HG03135 (cell line): Measurements from ENCODE around the gene MERTK.
"Not testable (repeated sequence)": the region's sequence is repeated elsewhere in the genome, so short reads cannot be mapped to it uniquely, and the experiment has no call there.

ENCODE experiments used
- ATAC-seq: cut with Tn5 transposase; IDR thresholded peaks from one replicate; pipeline ENCODE4 v1.9.1; 2021; ENCODE audit warnings: mild to moderate bottlenecking, moderate library complexity; ENCODE audit not compliant: unreplicated experiment

Gene MERTK

DNA sequence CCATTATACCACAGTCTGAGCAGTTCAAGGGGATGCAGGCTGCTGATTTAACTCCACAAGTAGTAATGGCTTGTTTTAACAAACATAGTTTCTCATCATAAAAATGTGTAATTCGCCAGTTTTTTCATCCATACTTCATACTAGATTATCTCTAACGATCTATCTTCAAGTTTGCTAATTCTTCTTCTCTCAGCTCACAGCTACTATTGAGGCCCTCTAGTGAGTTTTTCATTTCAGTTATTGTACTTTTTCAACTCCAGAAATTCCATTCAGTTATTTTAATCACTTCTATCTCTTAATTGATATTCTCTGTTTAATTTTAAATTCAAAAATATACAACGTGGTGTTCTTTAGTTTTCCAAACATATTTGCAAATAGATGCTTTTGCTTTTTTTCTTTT is 136.5 kb downstream of the MERTK start:
- no peak for ATAC-seq

DNA sequence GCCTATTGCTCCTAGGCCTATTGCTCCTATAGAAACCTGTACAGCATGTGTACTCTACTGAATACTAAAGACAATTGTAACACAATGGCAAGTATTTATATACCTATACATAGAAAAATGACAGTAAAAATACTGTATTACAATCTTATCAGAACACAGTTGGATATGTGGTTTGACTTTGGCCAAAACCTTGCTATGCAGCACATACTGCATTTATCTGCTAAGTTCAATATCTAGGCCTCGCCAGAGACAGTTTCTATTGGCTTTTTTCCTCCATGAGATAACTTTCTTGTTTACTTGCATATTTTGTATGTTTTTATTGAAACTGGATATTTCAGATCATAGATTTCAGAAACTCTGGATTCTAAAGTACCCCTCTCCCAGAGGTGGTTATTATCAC is 137.4 kb downstream of the MERTK start:
- no peak for ATAC-seq

DNA sequence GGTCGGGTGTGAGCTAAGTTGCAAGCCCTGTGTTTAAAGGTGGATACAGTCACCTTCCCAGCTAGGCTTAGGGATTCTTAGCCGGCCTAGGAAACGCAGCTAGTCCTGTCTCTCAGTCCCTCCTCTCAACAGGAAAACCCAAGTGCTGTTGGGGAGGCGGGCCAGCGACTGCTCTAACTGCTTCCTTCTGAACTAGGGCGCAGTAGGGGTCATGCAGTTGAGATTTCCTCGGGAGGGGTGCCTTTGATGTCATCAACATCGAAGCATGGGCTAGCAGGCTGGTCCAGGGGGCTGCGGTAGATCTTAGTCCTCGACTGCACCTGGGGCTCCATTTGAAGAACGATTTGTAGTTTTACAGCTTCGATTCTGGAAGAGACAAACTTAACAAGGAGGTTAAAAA is 141.1 kb downstream of the MERTK start:
- not testable (repeated sequence) for ATAC-seq

- ATAC-seq, result not testable (repeated sequence)
These were observed 141.7 kb downstream of the MERTK start for GRCh38 chr2:112040066-112040465.

DNA sequence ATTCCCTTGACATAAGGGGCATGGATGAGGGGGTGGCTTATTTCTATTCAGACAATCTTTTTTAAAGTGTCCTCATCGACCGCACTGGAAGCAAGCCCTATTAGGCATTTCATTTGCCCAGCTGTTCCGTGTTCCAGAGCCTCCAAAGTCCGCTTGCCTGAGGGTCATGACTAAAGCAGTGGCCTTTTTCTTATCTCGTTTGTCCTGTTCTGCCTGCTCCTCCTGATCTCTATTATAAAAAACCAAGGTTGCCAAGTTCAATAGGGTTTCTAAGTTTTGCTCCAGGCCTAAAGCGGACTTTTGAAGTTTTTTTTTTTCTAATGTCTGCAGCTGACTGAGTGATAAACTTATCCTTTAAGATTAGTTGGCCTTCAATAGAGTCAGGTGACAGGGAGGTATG is 143.1 kb downstream of the MERTK start:
- not testable (repeated sequence) for ATAC-seq

- no peak for ATAC-seq
These were observed 147.1 kb downstream of the MERTK start for GRCh38 chr2:112045446-112046014.

- ATAC-seq, result no peak
These were observed 147.8 kb downstream of the MERTK start for GRCh38 chr2:112046231-112046630.

- no peak for ATAC-seq
These were observed 149.3 kb downstream of the MERTK start for GRCh38 chr2:112047537-112048235.

DNA sequence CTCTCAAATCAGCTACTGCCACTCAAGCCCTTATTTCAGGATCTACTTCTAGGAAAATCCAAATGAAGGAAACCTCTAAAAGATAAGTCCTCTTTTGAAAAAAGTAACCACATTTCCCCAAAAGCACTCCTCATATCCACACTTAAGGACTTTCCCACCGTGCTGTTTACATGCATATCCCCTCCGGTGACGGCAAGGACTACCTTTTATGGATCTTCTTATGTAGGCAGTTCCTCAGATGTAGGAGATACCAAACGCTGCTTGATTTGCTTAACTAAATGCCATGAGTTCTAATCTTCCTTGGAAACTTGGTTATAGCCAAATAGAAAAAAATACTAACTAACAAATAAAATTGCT is 149.8 kb downstream of the MERTK start:
- ATAC-seq, result no peak

GRCh38 chr2:112048887-112049286 is 150.5 kb downstream of the MERTK start:
- ATAC-seq, result no peak

- ATAC-seq, result no peak
These were observed 151.9 kb downstream of the MERTK start for GRCh38 chr2:112050316-112050715.

DNA sequence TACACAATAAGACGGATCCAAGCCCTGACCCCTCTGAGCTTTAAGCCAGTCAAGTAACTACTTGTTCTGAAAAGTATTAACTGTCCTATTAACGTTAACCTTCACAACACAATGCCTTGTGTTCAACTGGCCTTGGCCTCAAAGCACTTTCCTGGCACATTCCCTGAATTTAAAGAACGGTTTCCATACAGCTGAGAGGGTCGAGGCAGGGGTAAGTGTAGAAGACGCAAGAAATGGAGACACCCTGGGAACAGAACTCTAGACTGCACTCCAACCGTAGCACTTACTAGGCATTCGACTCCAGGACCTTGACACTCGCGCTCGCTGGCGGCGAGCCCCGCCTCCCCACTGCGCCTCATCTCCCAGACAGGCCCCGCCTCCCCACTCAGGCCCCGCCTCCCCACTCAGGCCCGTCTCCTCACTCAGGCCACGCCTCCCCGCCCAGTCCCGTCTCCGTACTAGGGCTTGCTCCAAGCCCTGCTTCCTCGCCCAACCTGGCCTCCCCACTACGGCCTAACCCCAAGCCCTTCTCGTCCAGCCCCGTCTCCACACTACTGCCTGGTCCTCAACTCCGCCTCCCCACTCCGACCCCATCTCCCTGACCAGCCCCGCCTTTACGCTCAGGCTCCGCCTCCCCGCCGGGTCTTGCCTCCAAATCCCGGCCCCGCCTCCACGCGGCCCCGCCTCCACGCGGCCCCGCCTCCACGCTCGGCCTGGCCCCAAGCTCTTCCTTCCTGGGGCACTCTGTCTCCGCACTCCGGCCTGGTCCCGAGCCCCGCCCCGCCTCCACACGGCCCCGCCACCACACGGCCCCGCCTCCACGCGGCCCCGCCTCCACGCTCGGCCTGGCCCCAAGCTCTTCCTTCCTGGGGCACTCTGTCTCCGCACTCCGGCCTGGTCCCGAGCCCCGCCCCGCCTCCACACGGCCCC is 155.8 kb downstream of the MERTK start:
- ATAC-seq, result peak; percentile 63

DNA sequence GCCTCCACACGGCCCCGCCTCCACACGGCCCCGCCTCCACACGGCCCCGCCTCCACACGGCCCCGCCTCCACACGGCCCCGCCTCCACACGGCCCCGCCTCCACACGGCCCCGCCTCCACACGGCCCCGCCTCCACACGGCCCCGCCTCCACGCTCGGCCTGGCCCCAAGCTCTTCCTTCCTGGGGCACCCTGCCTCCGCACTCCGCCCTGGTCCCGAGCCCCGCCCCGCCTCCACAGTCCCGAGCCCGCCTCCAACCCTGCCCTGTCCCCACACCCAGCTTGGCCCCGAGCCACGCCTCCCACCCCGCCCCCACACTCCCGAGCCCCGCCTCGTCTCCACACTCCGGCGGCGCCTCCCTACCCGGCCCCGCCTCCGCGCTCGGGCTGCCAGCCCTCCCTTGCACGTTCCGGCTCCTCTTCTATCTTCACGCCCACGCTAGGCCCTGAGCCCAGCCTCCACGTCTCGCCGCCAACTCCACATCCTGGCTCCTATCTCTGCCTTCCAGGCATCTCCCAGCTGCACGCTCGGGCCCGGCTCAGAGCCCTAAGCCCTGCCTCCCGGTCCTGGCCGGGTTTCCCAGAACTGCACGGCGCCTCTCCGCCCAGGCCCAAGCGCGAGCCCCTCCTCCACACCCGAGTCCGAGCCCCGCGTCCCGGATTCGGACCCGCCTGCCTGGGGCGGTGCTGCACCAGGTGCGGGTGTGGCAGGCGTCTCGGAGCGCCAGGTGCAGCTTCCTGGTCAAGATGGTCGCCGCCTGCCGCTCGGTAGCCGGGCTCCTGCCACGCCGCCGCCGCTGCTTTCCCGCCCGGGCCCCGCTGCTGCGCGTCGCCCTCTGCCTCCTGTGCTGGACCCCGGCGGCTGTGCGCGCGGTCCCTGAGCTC is 156.7 kb downstream of the MERTK start, which contains the start of gene TMEM87B:
TMEM87B (plus strand) TSS at position 423 of the 883 bp plus-strand sequence; CDS start at position 746, 323 bp downstream.
- ATAC-seq, result peak; percentile 52

DNA sequence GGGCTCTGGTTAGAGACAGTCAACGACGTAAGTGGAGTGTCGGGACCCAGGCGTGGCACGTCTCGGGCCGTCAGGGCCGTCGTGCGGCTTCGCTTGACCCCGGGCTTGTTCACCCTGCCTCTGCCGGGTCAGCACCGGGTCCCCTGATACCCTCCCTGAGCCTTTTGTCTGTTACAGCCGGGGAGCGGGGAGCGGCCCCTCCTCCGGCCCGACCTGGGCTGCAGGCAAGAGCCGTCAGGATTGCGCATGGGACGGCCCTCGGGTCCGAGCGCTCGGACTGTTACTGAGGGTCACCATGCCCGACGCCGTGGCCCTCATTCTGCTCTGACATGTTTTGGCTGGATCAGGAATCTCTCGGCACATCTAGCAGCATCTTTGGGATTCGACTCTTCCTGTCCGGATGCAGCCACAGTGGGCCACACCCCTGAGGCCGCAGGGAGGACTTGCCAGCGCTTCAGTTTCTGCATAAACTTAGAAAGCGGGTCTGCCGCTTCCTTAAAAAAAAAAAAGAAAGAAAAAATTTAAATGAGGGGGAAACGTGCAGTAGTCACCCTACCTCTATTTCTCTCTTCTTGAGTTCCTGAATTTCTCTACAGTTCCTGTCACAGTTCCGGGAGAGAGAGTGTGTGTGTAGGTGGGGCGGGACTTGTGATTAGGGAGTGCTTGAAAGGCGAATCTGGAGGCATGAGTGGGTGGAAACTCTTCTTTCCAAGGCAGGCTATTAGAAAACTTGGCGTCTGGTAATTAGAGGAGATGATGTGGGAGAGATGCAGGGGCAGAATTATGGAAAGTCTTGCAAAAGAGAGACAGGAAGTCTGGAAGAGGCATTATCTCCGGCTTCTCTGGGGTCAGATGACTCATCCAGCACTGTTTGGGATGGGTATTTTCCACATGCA is 157.6 kb downstream of the MERTK start:
- ATAC-seq, result peak; percentile 0

DNA sequence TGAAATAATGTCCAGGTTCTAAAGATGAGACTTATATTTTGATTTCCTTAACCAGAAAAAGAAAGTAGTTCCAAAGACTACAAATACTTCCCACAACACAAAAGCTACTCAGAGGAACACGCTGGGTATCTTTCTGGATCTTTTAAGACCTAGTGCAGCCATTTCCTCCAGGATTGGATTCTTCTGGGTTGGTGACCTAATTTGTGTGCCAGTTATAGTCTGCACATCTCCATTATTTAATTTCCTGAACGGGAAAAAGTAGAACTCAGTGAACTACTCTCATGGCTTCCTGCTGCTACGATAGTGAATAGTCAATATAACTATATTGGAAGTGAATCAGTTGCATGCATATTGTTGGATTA is 158.2 kb downstream of the MERTK start:
- ATAC-seq, result no peak

DNA sequence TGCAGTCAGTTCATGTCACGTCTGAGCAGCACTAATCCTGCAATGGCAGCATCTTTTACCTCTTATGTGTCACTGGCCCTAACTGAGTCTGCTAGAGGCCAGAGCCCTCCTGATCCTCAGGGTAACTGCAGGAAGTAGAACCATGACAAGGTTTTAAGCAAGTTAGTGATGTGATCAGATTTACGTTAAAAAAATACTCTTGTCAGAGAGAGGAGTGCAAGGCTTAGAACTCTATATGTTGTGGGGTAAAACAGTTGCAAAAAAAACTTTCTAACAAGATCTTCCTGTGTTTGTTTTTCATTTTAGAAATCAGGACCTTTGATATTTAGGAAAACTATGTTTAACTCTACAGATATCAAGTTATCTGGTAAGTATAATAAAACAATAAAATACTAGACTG is 161.3 kb downstream of the MERTK start:
- no peak for ATAC-seq

DNA sequence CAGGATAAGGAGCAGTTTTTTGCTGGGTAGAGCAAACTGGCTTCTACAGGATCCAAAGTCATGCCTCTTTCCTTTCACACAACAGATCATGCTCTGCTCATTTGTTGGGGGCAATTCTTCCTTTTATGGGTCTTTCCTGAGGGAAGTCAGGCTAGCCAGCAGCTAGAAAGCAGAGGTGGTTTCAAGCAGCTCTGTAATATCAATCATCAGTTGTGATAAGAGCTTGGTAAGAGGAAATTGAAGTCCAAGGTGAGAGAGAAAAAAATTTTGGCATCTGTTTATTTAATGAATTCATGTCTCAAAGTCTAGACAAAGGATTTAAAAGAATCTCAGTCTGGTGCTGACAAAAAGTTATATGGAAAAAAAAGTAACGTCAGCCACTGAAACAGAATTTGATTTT is 162.9 kb downstream of the MERTK start:
- no peak for ATAC-seq

DNA sequence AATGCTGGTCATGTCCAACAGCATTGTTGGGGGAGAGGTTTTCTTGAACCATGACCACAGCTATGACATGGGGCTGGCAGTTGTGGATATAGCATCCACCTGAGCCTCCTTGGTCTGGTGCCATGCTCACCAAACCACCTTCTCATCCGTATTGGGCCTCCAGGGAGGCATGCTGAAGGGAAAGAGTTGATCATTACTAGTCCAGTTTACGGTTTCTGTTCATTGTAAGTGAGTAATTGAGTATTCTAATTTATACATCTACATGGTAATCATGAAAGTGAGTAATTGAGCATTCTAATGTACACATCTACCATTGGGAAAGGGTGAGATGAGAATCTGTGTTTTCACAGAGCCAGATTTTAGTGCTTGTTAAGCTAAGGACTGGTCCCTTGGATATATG is 163.4 kb downstream of the MERTK start:
- ATAC-seq, result no peak

DNA sequence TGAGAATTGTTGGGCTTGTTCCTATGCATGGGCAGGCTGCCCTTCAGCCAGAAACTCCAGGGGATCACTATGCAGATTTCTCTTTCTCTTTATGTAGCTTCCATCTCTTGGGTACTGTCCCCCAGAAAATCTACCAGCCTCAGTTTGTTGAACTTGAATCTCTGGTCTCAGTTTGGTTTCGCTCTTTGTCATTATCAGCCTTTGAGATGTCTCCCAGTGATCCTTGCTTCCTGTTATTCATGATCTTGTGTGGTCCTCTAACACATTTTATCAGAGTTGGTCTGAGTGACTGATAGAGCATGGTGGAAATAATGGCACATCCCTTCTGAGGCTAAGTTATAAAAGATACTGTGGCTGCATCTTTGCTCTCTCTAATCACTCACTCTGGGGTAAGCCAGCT is 164.5 kb downstream of the MERTK start:
- no peak for ATAC-seq

DNA sequence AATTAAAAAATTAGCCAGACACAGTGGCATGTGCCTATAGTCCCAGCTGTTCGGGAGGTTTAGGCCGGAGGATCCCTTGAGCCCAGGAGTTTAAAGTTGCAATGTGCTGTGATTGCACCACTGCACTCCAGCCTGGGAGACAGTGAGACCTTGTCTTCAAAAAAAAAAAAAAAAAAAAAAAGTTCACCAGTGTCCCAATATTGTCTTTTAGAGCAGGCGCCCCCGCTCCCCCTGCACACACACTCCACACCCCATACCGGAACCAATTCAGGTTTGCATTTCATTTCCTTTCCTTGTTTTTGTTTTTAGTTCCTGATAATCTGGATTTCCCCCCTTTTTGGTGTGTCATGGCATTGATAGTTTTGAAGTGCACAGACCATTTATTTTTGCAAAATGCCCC is 167.1 kb downstream of the MERTK start:
- no peak for ATAC-seq
